GM21737 (cell line): ENCODE measurements around the gene LRRC15.

Source experiments
- ATAC-seq: cut with Tn5 transposase; IDR thresholded peaks from one replicate; pipeline ENCODE4 v1.9.1; 2021; ENCODE audit warnings: mild to moderate bottlenecking, moderate library complexity; ENCODE audit not compliant: unreplicated experiment

LRRC15 gene

GRCh38 chr3:194336601-194337355, 32.8 kb downstream of the LRRC15 start:
- no peak for ATAC-seq

DNA sequence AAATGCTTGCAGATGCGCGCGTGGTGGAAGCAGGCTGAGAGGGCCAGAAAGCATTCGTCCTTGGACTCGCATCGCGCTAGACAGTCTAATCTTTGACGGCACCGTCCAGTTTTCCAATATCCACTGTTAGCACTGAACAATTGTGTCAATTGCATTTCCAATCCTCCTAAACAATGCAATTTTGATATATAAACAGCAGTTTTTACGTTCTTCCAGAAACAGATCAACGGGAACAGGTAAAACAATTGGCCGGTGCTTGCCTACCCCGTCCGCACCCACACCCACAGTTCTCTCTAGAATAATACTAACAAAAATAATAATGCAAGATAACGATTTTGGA, 35.6 kb downstream of the LRRC15 start:
- no peak for ATAC-seq

DNA sequence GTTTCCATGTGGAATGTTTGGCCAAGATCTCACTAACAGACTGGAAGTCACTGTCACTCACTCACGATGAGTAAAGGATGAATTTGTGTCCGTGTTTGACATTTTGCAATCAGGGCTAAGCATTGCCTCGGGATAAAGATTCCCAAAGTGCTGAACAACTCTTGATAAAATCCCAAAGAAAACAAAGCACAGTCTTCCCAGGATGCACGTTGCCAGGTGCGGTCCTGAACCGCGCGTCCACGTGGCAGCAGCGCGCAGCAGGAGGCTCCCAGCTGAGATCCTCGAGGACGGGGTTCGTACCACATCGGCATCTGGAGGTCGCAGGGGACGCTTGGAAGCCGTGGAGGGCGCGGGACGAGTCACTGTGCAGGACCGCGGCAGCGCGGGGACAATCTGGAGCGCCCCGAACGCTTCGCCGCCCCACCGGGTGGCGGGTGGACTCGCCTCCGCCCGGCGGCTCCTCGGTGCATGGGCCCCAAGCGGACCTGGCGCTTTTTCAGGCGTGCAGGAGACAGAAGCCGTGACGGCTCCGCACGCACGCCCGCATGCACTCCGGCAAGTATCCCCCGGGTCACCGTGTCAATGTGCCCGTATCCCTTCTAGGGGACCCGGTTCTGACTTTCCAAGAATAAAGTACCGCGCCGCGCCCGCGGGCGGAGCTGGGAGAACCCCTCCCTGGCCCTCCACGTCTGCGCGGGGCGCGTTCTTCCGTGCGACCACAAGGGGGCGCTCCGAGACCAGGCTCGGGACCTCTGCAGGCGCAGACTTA, 36.1 kb downstream of the LRRC15 start:
- peak; percentile 79 for ATAC-seq

DNA sequence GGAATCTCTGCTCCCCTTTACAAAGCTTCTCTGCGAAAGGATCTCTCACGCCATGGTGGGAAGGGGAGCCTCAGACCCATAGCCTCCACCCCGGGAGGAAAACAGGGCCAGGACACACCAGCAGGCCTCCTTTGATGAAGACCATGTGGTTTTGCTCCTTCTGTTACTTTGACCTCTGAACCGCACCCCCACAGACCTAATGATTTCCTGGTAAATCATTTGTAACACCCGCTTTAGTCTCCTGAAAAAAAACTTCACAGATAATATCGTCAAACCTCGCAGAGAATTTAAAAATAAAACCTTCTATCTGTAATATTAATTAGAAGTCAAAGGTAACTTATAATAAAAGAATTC, 36.7 kb downstream of the LRRC15 start:
- no peak for ATAC-seq

- ATAC-seq: no peak
Observed at GRCh38 chr3:194330579-194330978, 39.0 kb downstream of the LRRC15 start.

DNA sequence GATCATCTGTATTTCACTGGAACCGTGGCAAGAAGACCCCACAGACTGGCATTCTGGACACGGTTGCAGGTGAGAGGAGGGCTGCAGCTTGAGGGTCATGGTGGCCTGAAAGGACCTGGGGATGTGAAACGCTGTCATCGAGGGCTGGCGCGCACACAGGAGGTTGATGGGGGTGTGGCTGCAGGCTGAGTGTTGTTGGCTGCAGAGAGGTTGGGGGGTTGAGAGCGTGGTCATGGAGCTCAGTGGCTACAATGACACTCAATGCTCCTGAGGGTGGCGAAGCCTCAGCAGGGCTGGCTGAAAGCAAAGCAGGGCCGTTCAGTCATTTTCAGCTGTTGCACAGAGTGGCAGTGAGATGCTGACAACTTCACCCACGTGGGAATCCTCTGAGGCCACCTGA, 39.4 kb downstream of the LRRC15 start:
- no peak for ATAC-seq

- ATAC-seq: no peak
Observed at GRCh38 chr3:194329583-194329965, 40.0 kb downstream of the LRRC15 start.

DNA sequence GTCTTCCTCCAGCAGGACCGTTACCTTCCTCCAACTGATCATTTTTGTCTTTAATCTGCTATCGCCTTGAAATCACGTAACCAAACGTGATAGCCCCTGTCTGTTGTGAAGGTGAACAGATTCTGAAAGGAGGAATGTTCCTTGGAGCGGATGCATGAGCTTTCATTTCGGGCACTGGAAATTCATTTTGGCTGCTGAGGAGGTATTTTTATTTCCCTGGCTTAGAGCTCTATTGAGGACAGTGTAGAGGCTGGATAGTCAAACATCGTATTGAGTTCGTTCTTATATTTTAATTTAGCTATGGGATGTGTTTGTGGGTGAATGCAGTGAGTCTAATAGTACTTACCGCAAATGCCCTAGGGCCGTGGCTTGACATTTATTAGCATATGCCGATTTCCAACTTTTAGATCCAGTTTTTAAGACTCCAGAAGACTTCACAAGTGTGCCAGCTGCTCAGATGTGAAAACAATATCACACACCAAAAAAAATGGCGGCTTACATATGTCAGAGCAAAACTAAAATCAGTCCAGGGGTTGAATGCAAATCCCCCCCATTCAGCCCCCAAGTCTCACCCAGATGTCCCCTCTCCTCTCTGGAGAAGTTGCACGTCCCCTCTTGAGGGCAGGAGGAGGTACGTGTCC, 40.5 kb downstream of the LRRC15 start:
- no peak for ATAC-seq

DNA sequence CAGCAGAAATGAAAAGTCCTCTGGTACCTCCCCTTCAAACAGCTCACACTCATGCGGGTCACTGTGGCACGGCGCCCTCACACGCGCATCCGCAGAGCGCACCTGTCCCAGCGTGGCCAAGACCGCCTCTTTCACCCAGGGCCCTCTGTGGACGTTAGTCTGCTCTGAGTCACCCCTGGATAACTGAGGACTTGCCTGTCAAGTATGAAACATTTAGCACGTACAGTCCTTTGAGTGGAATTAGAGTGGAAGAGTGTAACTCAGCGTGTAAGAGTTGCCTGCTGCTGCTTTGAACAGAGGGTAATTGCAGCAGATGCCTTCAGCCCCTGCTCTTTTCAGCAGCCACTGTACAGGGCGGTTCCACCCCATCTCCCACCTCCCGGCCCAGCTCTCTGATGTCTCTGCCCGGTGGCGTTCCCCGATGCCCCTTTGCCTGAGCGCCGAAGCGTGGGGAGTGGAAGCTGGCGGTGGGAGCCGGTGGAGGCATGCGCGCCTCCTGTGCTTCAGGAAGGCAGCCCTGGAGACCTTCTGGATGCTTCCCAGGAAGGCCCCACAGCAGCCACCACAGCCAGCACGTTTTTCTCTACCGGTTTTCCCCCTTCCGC, 41.4 kb downstream of the LRRC15 start:
- no peak for ATAC-seq

DNA sequence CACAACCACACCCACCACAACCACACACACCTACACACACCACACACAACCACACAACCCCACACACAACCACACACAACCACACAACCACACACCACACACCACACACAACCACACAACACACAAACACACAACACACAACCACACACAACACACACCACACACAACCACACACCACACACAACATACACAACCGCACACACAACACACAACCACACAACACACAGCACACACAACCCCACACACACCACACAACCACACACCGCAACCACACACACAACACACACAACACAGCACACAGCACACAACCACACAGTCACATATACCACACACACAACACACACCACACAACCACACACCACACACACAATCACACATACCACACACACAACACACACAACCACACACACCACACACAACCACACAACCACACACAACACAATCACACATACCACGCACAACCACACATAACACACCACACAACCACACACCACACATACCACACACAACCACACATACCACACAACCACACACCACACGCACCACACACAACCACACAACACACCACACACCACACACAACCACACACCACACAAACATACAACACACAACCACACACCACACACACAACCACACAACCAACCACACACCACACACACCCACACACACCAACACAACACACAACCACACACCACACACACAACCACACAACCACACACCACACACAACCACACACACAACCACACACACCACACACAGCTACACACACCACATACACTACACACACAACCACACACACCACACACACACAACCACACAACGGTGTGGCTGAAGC, 42.1 kb downstream of the LRRC15 start:
- no peak for ATAC-seq

- ATAC-seq: no peak
Observed at GRCh38 chr3:194326968-194327217, 42.6 kb downstream of the LRRC15 start.

DNA sequence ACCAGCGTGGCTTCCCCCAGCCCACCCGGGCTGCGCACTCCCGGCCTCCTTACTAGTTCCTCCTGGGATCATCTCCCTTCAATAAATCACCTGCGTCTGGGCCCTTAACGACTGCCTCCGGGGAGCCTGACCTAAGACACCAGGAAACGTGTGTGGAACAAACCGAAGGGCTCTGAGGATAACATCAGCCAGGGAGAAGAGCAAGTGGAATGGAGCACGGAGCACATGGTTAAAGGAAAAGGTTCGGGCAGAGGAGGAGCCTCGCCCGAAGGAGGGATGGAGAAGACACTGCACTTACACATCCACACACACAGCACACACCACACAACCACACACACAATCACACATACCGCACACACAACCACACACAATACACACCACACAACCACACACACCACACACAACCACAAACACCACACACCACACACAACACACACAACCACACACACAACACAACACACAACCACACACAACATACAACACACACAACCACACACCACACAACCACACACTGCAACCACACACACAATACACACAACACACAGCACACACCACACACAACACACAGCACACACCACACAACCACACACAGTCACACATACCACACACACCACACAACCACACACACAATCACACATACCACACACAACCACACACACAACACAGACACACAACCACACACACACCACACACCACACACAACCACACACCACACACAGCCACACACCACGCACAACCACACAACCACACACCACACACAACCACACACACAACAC, 43.2 kb downstream of the LRRC15 start:
- no peak for ATAC-seq

GRCh38 chr3:194325424-194326153, 44.0 kb downstream of the LRRC15 start:
- no peak for ATAC-seq

- ATAC-seq: no peak
Observed at GRCh38 chr3:194324823-194325327, 44.7 kb downstream of the LRRC15 start.

DNA sequence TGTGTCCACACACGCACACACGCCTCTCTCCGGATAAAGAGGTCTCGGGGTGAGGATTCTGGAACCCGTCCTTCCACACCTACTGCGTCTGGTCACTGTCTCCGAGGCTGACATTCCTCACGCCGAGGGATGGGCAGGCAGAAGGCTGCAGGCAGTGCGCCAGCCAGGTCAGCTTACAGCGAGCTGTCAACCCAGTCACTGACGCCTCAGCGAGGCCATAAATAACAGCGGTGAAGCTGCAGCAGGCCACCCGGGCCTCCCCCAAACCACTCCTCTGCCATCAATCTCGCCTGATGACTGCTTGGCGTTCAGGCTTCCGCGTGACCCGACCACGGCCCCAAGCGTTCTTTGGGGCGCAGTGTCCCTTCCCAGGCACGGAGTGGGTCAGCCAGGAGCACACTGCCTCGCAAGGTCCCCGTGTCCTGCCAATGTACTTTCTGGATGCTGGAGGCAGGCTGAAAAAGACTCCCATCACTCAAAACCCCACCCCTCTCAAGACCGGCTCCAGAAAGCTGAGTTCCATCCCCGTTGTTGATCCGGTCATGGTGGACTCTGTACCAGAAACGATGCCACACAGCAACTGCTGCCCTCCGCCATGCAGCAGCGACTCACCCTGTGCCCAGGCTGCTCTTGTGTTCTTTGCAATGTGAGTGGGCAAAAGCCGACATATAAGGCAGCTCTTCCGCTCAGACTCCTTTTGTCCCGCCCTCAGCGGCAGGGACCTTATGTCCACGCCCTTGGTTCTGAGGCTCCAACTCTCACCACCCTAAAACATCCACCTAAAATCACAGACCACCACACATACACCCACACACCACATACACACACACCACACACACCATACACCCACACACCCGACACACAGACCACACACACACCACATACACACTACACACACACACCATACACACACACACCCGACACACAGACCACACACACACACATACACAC, 45.5 kb downstream of the LRRC15 start:
- ATAC-seq: no peak

- ATAC-seq: no peak
Observed at GRCh38 chr3:194322678-194323211, 46.8 kb downstream of the LRRC15 start.

GRCh38 chr3:194321693-194322640, 47.6 kb downstream of the LRRC15 start:
- no peak for ATAC-seq
